WTC11 (cell line): ENCODE results near the gene DGKH.

Experiments
- AFF4 ChIP-seq: sonication (generic); formaldehyde crosslinking; IDR thresholded peaks from 2 replicates; pipeline ENCODE4 v1.8.1; 2023; ENCODE audit warnings: mild to moderate bottlenecking, missing genetic modification reagents, borderline replicate concordance
- ATF1 ChIP-seq: sonication (generic); formaldehyde crosslinking; IDR thresholded peaks from 2 replicates; pipeline ENCODE4 v1.8.1; 2023; ENCODE audit warnings: mild to moderate bottlenecking, moderate library complexity, missing genetic modification reagents
- ETV6 ChIP-seq: sonication (generic); formaldehyde crosslinking; IDR thresholded peaks from 2 replicates; pipeline ENCODE4 v1.8.1; 2022; ENCODE audit warnings: mild to moderate bottlenecking, missing genetic modification reagents
- TCF7 ChIP-seq: sonication (generic); formaldehyde crosslinking; IDR thresholded peaks from 2 replicates; pipeline ENCODE4 v1.8.0; 2022; ENCODE audit warnings: mild to moderate bottlenecking, low read depth, missing genetic modification reagents, moderate library complexity
- TEAD4 ChIP-seq: sonication (generic); formaldehyde crosslinking; IDR thresholded peaks from 2 replicates; pipeline ENCODE4 v1.8.0; 2022; ENCODE audit warnings: mild to moderate bottlenecking, missing genetic modification reagents
- ZBTB43 ChIP-seq: sonication (generic); formaldehyde crosslinking; IDR thresholded peaks from 2 replicates; pipeline ENCODE4 v1.8.1; 2023; ENCODE audit warnings: mild to moderate bottlenecking, missing genetic modification reagents
- TF ChIP-seq, protein P1 (sequence below): fragments of 200-600 bp; IDR thresholded peaks from 2 replicates; pipeline ENCODE4 v1.8.0; 2022; ENCODE audit warnings: antibody characterized with exemption
- TF ChIP-seq, protein P2 (sequence below): sonication (generic); formaldehyde crosslinking; IDR thresholded peaks from 2 replicates; pipeline ENCODE4 v1.8.0; 2022; ENCODE audit warnings: mild to moderate bottlenecking, missing genetic modification reagents

DNA sequence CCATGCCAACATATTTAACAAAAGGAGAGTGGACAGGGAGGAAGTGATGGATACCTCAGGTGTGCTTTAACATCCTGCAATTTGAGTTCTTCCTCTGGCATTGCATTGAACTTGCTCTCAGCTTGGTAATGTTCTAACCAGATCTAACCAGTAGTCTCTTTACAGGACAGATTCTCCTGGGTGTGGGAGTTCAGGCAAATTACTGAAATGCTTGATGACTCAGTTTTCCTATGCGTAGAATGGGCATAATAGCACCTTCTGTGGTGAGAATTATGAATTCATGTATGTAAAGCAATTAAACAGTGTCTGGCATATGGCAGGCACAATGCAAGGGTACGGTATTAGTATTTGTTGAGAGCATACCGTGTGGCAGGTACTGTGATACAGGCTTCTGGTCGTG, 227.1 kb downstream of the DGKH start:
- TF ChIP-seq, protein P1, sequence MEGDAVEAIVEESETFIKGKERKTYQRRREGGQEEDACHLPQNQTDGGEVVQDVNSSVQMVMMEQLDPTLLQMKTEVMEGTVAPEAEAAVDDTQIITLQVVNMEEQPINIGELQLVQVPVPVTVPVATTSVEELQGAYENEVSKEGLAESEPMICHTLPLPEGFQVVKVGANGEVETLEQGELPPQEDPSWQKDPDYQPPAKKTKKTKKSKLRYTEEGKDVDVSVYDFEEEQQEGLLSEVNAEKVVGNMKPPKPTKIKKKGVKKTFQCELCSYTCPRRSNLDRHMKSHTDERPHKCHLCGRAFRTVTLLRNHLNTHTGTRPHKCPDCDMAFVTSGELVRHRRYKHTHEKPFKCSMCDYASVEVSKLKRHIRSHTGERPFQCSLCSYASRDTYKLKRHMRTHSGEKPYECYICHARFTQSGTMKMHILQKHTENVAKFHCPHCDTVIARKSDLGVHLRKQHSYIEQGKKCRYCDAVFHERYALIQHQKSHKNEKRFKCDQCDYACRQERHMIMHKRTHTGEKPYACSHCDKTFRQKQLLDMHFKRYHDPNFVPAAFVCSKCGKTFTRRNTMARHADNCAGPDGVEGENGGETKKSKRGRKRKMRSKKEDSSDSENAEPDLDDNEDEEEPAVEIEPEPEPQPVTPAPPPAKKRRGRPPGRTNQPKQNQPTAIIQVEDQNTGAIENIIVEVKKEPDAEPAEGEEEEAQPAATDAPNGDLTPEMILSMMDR = no peak
- TF ChIP-seq TCF7 = no peak
- TF ChIP-seq TEAD4 = no peak
- TF ChIP-seq ETV6 (CRISPR knock-in tag) = no peak
- TF ChIP-seq ATF1 (CRISPR knock-in tag) = no peak
- TF ChIP-seq AFF4 (CRISPR knock-in tag) = no peak
- TF ChIP-seq ZBTB43 = no peak
- TF ChIP-seq, protein P2, sequence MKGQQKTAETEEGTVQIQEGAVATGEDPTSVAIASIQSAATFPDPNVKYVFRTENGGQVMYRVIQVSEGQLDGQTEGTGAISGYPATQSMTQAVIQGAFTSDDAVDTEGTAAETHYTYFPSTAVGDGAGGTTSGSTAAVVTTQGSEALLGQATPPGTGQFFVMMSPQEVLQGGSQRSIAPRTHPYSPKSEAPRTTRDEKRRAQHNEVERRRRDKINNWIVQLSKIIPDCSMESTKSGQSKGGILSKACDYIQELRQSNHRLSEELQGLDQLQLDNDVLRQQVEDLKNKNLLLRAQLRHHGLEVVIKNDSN (CRISPR knock-in tag) = no peak
